Testis (tissue), 2 donors: Measurements from ENCODE around the gene AFF4.

Source experiments
- CTCF ChIP-seq, 3 experiments: fragments of 450-650 bp in 2 of 3; fragments of 200-600 bp in 1 of 3; sonication (generic) in 1 of 3; IDR thresholded peaks; one replicate each; pipeline ENCODE4 v1.5.1; 2016 to 2019; ENCODE audit warnings: antibody characterized with exemption in 3 of 3, mild to moderate bottlenecking in 2 of 3, moderate library complexity in 1 of 3
- POLR2A ChIP-seq: fragments of 450-650 bp; IDR thresholded peaks from one replicate; pipeline ENCODE4 v1.6.1; 2017; ENCODE audit warnings: antibody characterized with exemption, mild to moderate bottlenecking, moderate library complexity

GRCh38 chr5:132907161-132907560 lies 56.3 kb downstream of the AFF4 start:
- TF ChIP-seq POLR2A, result no peak
- no peak for TF ChIP-seq CTCF (IDR thresholded peaks at IDR 0.05)
